Hematopoietic multipotent progenitor cell (in vitro differentiated cells): ENCODE results near the gene CELA2A. TPM values are rescaled to one million over a fixed set of nuclear protein-coding genes. Genes with fewer than 3 reads are reported as not detected.

Source experiments
- total RNA-seq: library from RNA; depleted of rRNA; stranded (reverse); fragments of >200 nt; gene quantifications from one replicate; pipeline ENCODE4 v1.2.3, GENCODE V29; 2012

CELA2A gene
- total RNA-seq, 1 donor: not detected

Other genes starting within 250 kb of the CELA2A start
- gene FHAD1, start 209.5 kb upstream of the CELA2A start, total RNA-seq: under 0.01 TPM
- gene EFHD2, start 46.8 kb upstream of the CELA2A start, total RNA-seq: 55.2 TPM
- gene CTRC, start 18.3 kb upstream of the CELA2A start, total RNA-seq: under 0.01 TPM
- gene CELA2B, start 19.4 kb downstream of the CELA2A start, total RNA-seq: not detected
- 21.3 TPM for gene CASP9, start 67.5 kb downstream of the CELA2A start, total RNA-seq
- gene DNAJC16, start 70.1 kb downstream of the CELA2A start, total RNA-seq: 8.6 TPM
- 1.1 TPM for gene AGMAT, start 128.3 kb downstream of the CELA2A start, total RNA-seq
- gene DDI2, start 160.7 kb downstream of the CELA2A start, total RNA-seq: 15.3 TPM
- gene PLEKHM2, start 227.6 kb downstream of the CELA2A start, total RNA-seq: 63.8 TPM